Measurements from ENCODE around the gene LGR5.

Gene LGR5

DNA sequence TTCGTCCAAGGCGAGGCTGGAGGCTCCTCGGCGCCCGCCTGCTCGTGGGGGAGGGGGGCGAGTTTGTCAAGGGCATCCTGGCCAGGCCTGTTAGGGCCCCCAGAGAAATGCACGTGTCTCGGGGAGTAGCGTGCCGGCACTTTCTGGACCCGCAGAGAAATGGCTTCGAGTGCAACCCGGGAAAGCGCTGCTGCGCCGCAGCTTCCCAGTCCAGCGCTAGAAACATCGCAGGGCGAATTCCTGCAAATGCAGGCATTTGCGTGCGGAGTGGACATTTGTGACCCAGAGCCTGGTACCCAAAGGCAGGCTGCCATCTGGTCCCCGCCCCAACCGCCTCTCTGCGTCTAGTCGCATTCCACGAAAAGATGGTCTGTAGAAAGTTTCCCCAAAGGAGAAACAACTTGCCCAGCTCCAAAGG lies 756 bp downstream of the LGR5 start:
- no peak for DNase-seq

- DNase-seq = no peak
Observed at GRCh38 chr12:71440763-71441748, 1.5 kb downstream of the LGR5 start.

GRCh38 chr12:71441836-71442566 lies 2.4 kb downstream of the LGR5 start:
- no peak for DNase-seq

- no peak for DNase-seq
Observed at GRCh38 chr12:71442567-71442931, 3.0 kb downstream of the LGR5 start.

DNA sequence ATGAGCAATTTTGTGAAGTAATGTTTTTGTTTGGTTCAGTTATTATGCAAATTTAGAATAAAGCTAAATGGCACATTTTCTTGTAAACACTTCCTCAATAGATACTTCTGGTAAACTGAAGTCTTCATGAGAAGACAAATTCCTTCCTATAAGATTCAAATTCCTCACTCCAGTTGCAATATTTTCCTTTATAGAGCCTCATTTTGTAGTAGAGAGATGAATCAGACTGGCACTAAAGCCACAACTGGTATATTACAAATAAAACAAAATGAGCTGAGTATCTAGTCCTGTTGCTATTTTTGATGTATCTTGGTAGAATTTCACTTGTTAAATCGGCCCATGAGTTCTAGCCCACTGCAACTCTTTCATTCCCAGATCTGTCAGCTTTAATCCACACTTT lies 5.5 kb downstream of the LGR5 start:
- DNase-seq = no peak

- DNase-seq = no peak
Observed at GRCh38 chr12:71447691-71448132, 8.1 kb downstream of the LGR5 start.

DNA sequence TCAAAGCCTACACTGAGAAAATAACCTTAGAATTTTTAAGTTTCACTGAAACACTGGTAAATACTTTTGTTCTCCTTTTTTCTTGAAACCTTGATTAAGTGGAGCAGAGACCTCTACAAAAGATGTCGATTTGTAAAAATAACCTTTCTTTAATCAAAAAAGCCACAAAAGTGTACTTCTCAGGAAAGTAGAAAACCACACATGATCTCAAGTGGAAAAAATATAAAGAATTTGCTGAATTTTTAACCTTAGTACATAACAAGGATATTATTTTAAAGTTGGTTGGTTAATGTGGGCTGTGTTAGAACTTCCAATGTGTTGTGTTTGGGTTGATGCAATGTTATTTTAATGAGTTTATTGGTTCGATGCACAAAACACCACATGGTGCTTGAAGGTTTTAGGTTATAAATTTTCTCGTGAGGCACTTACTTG lies 8.6 kb downstream of the LGR5 start:
- no peak for DNase-seq

DNA sequence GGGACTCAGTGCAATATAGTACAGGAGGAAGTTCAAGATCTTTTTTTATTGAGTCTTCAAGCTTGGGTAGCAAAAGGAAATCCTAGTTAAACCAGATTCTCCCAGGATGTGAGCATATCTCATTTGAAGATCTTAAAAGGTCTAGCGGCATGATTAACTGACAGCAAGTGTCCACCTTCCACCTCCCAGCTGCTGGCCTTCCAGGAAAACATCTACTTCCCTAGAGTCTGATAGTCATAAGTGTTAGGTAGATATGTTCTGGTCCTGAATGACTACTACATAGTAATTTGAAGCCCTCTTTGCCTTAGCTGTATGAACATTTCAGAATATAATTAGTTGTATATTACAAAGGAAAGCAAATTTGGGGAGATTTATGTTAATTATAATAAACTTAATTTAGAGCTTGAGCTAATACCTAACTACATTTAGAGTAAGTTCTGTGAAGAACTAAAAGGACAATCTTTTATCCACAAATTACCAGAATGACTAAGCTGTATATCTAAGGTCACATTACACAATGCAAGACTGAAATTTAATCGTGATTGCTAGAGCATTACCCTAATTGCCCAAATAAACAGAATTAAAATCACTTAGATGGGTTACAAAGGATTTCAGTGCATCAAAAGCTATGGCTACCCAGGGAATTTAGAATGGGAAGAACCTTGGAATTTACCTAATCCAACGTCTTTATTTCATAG lies 9.9 kb downstream of the LGR5 start:
- peak; percentile 50 for DNase-seq

- no peak for DNase-seq
Observed at GRCh38 chr12:71452006-71452405, 12.4 kb downstream of the LGR5 start.

DNA sequence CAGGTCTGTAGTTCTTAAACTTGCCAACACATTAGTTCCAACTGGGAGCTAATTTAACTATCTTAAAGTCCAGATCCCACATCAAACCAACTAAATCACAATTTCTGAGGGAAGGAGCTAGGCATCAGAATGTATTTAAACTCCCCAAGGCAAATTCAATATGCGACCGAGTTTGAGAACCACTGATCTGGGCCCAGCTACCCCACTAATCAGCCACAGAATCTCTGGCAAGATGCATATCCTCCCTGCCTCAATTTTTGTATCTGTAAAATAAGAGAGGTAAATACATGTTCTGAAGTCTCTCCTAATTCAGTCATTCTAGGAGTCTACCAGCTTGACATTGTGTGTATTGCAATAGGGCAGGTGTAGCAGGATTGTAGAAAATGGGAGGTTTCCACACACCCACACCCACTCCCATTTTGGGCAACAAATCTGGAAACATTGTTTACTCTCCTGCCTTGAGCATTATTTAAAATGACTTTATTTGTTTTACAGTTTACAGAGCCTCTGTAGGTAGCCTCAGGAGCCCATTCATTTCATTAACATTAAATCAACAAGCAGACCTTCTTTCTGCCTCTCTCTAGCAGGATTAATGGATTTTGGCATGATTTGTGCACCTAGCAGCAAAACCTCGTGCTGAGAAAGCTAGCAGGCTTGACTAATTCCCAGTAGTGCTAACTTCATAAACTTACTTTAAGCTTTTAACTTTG lies 15.6 kb downstream of the LGR5 start:
- DNase-seq = peak; percentile 52

DNA sequence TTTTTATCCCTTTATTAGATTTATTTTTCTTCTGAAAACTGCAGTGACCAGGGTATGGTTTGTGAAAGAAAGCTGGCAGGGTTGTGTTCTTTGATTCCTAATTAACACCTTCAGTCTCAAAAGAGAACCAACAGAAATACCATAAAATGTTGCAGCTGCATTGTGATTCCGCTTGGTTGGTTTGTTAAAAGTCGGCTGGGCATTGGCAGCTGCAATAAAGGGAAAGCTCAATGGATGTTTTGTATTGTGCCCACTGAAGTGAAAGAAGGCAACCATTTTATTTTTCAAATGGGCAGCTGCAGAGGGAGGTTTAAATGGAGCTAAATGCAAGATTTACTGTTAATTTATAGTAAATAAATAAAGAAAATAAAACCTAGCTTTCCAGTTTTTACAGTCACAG lies 16.7 kb downstream of the LGR5 start:
- DNase-seq = no peak

- DNase-seq = no peak
Observed at GRCh38 chr12:71456990-71457389, 17.4 kb downstream of the LGR5 start.

DNA sequence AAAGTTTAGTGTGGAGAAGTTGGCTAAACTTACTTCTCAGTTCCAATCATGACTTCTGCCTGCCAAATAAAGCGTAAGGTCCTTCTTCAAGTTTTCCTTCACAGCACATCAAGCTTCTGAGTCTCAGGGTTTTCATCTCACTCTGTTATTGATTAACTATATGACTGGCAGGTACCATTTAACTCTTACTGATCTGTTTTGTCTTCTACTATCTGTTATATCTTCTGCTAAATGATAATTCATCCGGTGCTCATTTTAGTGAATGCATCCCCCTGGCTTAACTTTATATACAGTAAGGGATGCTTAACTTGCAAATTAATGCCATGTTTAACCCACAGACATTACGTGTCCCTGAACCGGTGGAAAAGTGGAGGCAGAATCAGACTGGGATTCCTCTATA lies 20.7 kb downstream of the LGR5 start:
- no peak for DNase-seq

DNA sequence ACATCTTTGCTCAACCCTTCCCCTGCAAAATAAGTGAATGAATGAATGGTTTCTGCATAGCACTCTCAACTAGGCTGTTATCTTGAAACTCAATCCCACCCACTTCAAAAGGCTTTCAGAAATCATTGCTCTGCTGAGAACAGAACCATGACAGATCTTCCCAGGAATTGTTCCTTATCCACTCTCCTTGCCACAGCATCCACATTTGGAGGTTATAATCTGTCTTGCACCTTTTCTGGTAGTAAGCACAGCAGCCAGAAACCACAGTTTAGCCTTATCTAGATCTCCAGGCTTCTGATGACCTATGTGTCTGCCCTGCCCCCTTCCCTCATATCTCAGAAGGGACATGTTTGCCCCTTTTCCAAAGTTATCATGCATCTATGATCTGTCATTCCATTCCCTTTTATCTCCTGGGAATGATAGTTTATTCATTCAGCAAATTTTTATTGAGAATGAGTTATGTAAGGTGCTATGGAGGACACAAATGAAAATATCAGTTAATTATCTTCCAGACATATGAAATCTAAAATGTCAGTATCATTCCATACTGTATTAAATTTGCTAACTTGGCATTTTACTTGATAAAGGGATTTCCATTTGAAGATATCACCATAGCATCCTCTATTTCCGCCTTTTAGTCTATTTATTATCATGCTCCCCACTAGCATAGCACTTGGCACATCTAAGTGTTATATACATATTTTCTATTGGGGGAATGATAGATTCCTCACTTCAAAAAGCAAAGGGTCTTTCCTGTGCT lies 21.4 kb downstream of the LGR5 start:
- no peak for DNase-seq

GRCh38 chr12:71461787-71462328 lies 22.3 kb downstream of the LGR5 start:
- DNase-seq = no peak

- no peak for DNase-seq
Observed at GRCh38 chr12:71465796-71466195, 26.2 kb downstream of the LGR5 start.

- DNase-seq = no peak
Observed at GRCh38 chr12:71469258-71469750, 29.7 kb downstream of the LGR5 start.

- no peak for DNase-seq
Observed at GRCh38 chr12:71472441-71472911, 32.9 kb downstream of the LGR5 start.

DNA sequence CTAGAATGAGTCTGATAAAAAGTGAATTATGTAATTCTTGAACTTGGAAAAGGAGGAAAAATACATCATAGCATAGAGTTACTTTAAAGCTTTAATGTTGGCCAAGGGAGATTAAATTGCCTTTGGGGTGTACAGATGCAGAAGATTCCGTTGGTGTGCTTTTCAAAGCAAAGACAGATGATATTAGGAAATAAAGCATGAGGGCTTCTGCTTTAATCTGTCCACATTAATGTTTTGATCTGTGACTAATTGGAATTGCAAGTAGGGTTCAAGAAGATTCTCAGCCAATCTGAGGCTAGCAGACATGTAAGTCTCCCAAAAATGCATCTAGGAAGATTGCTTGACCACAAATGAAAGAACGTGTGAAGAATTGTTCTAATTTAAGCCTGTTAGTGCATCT lies 35.2 kb downstream of the LGR5 start:
- no peak for DNase-seq

GRCh38 chr12:71475280-71475679 lies 35.7 kb downstream of the LGR5 start:
- no peak for DNase-seq

- DNase-seq = no peak
Observed at GRCh38 chr12:71476513-71476912, 36.9 kb downstream of the LGR5 start.

All from NCI-H1436 treated with DMSO at 0.1 percent for 48 hours (cell line).